Measurements from ENCODE around the gene TBCC.

Gene TBCC, protein sequence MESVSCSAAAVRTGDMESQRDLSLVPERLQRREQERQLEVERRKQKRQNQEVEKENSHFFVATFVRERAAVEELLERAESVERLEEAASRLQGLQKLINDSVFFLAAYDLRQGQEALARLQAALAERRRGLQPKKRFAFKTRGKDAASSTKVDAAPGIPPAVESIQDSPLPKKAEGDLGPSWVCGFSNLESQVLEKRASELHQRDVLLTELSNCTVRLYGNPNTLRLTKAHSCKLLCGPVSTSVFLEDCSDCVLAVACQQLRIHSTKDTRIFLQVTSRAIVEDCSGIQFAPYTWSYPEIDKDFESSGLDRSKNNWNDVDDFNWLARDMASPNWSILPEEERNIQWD

DNA sequence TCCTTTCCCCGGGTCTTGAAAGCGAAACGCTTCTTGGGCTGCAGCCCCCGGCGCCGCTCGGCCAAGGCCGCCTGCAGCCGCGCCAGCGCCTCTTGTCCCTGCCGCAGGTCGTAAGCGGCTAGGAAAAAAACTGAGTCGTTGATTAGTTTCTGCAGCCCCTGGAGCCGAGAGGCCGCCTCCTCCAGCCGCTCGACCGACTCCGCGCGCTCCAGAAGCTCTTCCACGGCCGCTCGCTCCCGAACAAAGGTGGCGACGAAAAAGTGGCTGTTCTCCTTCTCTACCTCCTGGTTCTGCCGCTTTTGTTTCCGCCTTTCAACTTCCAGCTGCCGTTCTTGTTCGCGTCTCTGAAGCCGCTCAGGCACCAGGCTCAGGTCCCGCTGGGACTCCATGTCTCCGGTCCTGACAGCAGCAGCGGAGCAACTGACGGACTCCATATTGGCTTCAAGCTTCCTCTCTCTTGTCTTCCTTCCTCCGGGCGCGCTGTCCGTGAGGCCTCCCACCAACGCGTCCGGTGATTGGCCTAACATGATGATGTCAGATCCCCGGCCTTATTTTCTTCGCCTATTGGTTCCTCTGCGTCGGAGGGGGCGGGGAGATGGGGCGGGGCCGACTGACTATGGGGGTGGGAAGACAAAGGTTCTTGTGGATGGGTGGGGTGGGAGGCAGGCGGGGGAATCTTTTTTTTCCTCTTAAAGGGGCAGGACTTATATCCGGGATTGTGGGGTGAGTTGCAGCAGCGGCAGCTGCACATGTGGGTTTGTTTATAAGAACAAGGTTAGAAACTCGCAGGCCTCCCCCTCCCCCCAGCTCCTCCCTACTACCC lies at the start of gene TBCC:
TBCC (minus strand) TSS at position 464 of the 823 bp plus-strand sequence; CDS start at position 434, 30 bp downstream.
- peak; percentile 99 for DNase-seq

DNA sequence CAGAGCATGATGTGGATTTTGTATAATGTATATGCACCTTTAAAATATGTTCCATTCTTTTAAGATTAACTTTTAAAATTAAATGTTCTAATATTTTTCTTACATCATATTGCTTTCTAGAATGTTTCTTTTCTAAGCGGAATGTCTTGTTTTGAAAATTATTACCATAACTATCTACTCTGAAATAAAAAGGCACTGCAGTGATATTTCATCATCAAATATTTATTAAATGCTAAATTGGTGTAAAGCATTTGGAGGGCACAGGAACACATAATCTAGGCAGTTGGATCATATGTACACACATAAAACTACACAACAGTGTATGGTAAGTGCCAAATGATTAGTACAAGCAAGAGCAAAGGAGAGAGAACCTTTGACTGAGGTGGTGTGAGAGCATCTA lies 49.7 kb upstream of the TBCC start:
- DNase-seq, result no peak

DNA sequence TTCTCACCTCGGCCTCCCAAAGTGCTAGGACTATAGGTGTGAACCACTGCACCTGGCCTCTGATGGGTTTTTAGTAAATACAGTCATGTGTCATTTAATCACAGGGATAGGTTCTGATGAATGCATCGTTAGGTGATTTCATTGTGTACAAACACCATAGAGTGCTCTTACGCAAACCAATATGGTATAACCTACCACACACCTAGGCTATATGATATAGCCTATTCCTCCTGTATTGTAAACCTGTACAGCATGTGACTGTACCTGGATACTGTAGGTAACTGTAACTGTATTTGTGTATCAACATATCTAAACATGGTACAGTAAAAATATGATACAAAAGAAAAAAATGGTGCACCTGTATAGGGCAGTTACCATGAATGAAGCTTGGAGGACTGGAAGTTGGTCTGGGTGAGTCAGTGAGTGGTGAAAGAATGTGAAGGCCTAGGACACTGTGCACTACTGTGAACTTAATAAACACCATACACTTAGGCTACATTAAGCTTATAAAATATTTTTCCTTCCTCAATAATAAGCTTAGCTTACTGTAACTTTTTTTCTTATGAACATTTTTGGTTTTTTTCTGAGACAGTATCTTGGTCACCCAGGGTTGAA lies 45.9 kb upstream of the TBCC start:
- no peak for DNase-seq

DNA sequence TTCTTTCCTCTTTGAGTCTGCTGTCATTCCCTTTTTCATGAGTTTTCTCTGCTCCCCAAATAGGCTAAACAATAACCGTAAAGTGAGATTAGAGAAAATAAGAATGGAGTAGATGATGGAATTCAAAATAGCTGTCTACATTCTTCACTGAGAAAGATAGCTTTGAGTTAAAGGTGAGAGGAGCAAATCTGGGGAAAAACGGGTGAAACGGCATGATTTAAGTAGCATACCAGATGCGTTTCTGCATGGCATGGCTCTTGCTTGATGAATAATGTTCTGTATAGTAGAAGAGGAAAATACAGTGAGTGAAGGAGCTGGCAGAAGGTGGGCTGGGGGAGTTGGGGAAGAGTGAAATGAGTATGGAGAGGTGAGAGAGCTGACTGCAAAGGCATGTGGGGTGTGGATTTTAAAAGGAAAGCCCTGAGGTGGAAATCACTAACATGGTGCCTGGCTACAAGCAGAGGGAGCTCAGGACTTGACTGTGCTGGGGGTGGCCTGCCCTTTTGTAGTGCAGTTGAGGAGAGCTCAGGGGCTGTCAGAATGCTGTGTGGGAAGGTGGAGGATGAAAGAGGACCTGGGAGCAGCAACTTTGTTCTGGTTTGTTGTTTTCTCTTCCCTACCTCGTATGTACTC lies 44.8 kb upstream of the TBCC start:
- peak; percentile 46 for DNase-seq

DNA sequence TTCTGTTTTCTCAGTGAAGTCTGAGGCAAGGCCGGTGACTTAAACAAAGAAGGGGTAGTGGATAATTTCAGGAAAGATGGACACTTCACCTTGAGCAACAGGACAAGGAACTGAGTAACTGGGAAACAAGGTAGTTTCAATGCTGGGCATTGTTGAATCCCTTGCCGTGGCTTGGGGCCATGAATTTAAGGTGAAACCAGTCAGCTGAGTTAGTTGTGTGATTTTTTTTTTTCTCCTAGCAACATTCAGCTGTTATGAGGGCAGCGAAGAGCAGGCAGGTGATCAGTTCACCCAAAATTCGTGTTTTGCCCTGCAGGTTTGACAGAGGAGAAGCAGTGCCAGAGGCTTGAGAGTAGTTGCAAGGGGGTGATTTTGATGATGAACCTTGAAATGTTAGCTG lies 42.8 kb upstream of the TBCC start:
- no peak for DNase-seq

DNA sequence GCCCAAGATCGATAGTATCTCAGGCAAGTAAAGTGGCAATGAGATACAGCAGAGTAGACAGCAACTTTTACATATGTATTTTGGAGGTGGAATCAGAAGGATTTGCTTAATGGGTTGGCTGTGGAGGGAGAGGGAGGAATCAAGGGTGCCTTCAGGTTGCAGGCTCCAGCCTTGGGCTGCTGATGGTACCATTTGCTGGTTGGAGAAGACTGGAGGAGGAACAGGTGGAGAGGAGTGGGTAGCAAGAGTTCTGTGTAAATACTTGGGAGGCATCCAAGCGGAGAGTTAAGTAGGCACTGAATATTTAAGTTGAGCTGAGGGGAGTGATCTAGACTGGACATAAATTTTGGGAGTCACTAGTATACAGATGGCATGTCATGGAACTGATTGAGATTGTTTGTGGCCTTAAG lies 41.2 kb upstream of the TBCC start:
- DNase-seq, result no peak

DNA sequence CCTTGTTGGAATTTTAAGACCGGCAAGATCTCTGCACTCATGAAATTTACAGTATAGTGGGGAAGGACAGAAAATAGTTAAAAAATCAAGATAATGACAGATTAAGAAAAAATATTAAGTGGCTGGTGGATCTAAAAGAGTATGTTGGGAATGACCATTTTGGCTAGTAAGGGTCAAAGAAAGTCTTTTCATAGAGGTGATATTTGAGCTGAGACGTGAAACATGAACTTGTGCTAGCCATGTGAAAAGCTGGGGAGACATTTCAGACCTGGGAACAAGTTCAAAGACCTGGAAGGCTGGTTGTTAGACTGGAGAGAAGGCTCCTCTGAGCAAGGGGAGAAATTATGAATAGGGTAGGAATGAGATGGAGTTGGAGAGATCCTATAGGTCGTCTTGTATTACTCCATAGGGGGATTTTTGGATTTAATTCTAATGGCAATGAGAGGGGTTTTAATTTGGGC lies 40.7 kb upstream of the TBCC start:
- DNase-seq, result no peak

DNA sequence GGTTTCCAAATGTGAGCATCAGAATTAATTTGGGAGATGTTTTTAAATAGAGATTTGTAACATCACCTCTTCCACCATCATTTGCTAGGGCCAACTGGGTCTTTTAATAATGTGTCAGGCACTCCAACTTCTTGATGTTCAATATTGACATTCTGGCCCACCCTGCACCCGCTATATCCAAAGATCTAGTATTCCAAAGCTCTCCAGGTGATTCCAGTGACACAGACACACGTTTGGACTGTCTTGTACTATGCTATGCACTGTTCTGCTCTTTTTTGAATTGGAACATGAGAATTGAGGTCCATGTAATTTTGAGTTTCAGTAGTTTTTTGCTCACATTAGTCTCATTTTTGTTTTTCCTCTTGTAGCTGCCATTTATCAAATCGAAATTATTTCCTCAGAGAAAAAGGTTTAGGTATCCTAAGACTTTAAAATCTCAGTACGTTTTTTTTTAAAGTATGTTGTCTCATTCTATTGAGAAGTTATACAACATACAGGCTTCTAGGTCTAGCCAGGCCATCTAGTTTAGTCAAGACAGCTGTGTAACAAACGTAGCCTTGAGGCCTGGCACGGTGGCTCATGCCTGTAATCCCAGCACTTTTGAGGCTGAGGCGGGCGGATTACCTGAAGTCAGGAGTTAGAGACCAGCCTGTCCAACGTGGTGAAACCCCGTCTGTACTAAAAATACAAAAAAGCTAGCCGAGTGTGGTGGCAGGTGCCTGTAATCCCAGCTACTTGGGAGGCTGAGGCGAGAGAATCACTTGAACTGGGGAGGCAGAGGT lies 39.0 kb upstream of the TBCC start:
- no peak for DNase-seq

DNA sequence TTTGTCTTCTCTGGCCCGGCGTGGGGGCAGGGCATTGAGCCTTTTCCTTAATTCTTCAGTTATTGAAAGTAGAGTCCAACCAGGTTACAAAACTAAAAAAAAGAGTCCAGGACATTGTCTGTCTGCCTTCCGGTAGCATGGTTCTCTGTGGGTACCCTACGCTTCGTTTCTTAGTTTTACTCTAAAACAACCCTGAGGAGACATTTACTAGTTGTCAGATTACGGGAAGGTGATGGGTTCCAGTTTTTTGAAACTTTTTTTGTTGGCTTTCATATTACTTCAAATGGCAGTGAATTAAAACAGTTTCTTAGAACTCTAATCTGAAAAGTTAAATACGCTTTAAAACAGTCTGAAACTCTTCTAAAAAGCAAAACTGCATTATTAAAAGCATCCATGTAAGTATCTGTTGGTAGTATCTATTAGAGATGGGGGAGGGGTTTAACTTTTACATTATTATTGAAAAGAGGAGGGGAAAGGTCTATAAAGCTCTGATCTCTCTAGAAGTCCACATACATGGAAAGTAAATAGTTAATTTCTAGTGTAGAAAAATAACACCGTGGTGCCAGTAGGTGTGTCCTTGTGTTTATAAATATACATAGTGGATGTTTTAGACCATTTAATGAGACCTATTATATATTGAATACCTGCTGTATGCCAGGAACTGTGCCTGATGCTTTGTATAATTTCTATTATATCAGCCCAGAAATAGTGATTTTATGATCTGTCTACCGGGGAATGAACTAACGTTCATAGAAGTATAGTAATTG lies 38.2 kb upstream of the TBCC start:
- peak; percentile 49 for DNase-seq

DNA sequence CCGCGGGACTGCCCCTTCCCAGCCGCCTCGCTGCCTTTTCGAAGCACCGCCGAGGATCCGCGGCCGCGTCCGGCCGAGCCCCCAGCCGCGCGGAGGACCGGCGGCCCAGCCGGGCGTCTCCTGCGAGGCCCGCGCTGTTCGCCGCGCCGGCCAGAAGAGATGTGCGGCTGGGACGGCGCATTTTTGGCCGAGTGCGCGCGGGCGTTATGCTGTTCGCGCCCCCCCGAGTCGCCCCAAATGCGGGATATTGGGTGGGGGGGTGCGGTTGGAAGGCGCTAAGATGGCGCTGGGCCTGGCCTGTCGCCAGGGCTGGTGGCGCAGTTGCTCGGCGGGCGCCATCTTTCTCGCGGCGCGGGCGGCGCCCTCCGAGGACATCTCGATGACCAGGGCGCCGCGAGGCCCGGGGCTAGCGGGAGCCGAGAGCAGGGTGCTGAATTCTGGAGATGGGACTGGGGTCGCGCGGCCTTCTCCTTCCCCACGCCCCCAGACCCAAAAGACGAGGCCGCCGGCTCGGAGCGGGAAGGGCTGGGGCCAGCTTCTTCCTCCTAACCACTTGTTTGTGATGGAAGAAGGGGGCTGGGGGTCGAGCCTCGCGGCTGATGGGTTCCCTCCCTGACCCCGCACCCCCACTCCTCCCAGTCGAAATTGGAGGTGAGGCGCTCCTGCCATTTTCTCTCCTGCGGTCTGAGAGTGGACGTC lies 37.4 kb upstream of the TBCC start:
- peak; percentile 89 for DNase-seq

DNA sequence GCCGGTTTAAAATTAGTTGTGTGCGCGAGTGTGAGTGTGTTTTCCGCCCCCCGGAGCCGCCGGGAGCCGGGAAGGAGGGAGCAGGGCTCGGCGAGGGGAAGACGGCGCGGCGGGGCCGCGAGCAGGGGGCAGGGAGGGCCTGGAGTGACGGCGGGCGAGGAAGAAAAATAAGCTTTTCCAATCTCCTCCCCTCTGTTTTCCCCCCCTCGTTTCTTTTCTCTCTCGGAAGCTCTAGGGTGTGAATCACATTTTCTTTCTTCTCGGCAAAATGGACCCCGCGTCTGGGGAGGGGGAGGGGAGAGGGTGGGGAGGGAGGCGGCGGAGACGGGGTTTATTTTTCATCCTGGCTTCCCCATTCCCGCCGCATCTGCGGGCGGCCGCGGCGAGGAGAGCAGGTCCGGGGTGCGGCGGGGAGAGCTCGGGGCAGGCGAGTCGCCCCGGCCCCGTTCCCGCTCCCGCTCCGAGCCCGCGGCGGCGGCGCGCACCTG lies 36.8 kb upstream of the TBCC start:
- peak; percentile 90 for DNase-seq

DNA sequence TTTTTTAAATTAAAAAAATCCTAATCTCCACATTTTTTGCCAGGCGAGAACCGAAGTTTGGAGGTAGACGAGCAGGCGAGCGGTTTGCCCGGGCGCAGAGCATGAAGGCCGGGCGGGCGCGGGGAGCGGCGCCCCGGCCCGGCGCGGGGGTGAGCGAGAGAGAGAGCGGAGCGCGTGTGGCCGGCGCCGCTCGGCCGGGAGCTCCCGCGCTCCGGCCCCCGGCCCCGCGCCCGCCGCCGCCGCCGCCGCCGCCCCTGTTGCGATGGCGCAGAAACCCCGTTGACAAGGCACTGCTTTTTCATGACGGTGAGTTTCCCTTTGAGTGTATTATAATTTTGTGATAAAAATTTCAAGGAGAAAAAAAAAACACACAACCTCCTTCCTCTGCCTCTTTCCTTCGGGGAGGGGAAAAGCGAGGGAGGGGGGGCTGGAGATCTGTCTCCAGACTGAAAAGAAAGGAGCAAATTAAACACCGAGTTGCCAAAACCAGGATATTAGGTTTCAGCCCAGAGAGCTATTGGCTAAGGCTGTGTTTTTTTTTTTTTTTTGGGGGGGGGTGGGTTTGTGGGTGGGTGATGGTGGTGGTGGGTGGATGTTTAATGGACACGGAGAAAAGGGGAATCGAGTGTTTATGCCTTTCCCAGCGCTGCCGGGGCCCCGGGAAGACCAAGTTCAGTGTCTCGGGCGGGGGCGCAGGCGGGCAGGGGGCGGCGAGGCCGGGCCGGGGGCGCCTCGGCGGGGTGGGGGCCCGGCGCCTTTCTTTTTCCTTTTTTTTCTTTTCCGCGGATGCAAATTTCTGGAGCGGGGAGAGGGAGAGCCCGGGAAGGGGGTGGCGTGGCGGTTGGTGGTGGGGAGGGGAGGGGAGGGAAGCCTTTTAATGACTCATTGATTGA lies 36.1 kb upstream of the TBCC start, which contains the start of gene BICRAL:
BICRAL (plus strand) TSS at position 257 of the 893 bp plus-strand sequence. CDS start 39,971 bp downstream, outside the sequence.
- peak; percentile 92 for DNase-seq

DNA sequence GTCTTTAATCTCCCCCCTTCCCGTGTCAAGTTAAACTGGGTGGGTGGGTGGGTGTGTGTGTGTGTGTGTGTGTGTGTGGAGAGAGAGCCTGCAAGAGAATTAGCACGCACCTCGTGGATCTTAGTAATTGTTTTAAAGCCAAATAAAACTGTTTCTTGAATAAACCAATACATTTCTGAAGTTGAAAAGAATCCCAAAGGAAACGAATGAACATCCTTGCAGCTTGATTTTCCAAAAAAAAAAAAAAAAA lies 35.6 kb upstream of the TBCC start:
- DNase-seq, result peak; percentile 62

DNA sequence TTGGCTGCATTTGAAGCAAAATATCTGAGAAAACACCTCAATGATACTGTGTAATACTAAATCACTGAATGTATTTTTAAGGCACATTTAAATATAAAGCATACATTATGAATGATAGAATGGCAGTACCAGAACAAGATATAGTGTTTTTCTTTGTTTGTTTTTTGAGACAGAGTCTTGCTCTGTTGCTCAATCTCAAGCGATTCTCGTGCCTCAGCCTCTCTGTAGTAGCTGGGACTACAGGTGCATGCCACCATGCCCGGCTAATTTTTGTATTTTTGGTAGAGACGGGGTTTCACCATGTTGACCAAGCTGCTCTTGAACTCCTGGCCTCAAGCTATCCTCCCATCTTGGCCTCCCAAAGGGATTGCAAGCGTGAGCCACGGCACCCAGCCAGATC lies 33.6 kb upstream of the TBCC start:
- DNase-seq, result no peak

DNA sequence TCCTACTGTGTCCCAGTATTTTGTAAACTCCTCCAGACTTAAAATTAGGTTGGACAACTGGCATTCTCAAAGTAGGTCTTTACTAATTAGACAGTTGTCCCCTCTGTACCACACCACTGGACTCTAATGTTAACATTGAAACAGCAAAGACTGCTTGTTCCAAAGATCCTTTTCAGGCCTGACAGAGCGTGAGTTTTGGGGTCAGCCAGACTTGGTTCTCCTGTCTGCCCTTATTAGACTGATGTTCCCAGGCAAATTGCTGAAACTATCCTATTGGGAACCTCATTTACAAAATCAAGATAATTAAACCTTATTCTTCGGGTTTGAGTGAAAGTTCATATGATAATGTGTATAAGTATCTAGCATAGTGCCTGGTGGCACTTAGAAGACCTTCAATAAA lies 32.2 kb upstream of the TBCC start:
- DNase-seq, result no peak

DNA sequence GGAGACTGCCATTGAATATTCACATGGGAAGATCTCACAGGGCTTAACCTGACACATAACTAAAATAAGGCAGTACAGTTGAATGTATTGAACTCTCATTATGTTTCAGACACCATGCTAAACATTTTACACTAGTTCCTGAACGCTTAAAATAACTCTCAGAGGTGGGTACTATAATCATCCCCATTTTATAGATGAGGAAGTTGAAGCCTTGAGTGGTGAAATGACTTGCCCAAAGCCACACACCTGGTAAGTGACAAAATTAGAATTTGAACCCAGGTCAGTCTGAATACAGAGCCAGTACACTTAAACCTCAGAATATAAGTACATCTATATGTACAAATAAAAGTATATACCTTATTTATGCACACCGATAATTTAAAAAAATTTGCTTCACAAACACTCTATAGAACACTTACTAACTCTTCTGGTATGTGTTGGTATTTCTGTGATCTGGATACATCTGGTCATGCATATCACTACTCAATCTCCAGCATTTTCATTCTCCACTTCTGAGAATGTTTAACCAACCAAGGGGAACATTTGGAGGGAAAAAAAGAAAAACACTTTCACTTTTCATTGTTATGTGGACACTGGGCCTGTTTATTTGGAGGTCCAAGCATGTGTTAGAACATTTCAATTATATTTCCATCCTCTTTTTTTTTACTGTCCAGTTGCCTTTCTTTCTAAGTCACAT lies 31.4 kb upstream of the TBCC start:
- DNase-seq, result no peak

DNA sequence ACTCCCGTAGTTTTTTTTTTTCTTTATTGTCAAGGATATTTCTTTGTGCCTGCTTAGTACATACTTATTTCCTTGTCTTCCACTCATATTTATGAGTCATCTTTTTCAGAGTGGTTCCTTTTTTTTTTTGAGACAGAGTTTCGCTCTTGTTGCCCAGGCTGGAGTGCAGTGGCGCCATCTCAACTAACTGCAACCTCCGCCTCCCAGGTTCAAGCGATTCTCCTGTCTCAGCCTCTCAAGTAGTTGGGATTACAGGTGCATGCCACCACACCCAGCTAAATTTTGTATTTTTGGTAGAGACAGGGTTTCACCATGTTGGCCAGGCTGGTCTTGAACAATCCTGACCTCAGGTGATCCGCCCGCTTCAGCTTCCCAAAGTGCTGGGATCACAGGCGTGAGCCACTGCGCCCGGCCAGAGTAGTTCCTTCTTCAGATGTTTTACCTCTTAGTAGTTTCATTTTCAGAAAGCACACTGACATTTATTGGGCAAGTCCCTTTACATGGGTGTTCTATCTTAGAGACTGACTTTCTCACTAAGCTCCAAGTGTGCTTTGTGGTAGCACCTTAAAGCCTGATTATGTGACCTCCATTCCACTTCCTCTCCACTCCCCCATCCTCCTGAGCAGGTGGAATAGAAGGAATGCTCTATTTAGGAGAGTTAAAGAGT lies 29.1 kb upstream of the TBCC start:
- peak; percentile 64 for DNase-seq

DNA sequence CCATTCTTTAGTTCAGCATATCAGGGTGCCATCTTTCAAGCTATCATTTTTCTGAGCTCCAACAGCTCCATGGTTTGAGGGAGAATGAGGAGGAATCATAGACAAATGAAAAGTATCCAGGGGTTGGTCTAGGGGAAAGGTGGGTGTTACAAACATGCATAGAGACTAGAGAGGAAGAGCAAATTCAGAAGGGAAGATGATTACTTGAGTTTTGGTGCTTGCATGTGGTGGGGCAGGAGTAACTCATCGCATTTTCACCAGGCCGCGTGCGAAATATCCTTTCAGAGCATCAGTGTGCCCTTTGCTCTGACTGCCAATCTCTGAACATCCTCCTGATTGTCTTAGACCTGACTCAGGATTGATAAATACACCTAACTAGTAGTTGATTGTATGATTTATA lies 28.3 kb upstream of the TBCC start:
- DNase-seq, result no peak

DNA sequence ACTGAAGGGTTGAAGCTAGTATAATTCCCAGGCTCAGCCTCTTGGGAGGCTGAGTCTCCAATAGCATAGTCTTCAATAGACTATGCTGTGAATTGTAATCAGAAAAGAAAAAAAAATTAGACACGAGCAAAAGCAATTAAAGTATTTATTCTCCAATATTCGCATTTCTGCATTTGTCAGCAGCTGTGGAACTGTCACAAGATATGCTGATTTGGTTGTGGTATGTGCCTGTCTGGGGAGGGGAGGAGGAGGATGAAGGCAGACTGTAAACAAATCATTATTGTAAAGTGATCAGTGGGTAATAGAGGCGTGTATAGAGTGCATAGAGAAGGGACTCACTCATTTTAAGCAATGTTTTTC lies 25.8 kb upstream of the TBCC start:
- no peak for DNase-seq
